GM19043 (cell line): Measurements from ENCODE around the gene ASB6.
"Not testable (repeated sequence)": the region's sequence is repeated elsewhere in the genome, so short reads cannot be mapped to it uniquely, and the experiment has no call there.

Source experiments
- ATAC-seq: cut with Tn5 transposase; IDR thresholded peaks from one replicate; pipeline ENCODE4 v1.9.1; 2021; ENCODE audit warnings: low read depth; ENCODE audit not compliant: unreplicated experiment

The ASB6 gene

GRCh38 chr9:129610213-129610472 lies 31.8 kb downstream of the ASB6 start:
- ATAC-seq = no peak

GRCh38 chr9:129609486-129610212 lies 32.3 kb downstream of the ASB6 start:
- no peak for ATAC-seq

- no peak for ATAC-seq
These were observed 33.1 kb downstream of the ASB6 start for GRCh38 chr9:129608561-129609481.

GRCh38 chr9:129607027-129607387 lies 34.9 kb downstream of the ASB6 start:
- no peak for ATAC-seq

GRCh38 chr9:129606161-129607026 lies 35.6 kb downstream of the ASB6 start:
- no peak for ATAC-seq

GRCh38 chr9:129604766-129605163 lies 37.2 kb downstream of the ASB6 start:
- ATAC-seq = no peak

- ATAC-seq = no peak
These were observed 37.7 kb downstream of the ASB6 start for GRCh38 chr9:129604056-129604765.

GRCh38 chr9:129602598-129603415 lies 39.1 kb downstream of the ASB6 start:
- ATAC-seq = no peak

- no peak for ATAC-seq
These were observed 40.8 kb downstream of the ASB6 start for GRCh38 chr9:129601082-129601674.

GRCh38 chr9:129598089-129598596 lies 43.8 kb downstream of the ASB6 start:
- ATAC-seq = no peak

GRCh38 chr9:129597355-129598088 lies 44.4 kb downstream of the ASB6 start:
- ATAC-seq = no peak

- no peak for ATAC-seq
These were observed 45.2 kb downstream of the ASB6 start for GRCh38 chr9:129596541-129597331.

GRCh38 chr9:129595903-129596540 lies 45.9 kb downstream of the ASB6 start:
- no peak for ATAC-seq

- ATAC-seq = no peak
These were observed 46.6 kb downstream of the ASB6 start for GRCh38 chr9:129595311-129595741.

GRCh38 chr9:129594632-129595031 lies 47.3 kb downstream of the ASB6 start:
- ATAC-seq = no peak

GRCh38 chr9:129592790-129593189 lies 49.2 kb downstream of the ASB6 start:
- not testable (repeated sequence) for ATAC-seq

- no peak for ATAC-seq
These were observed 50.0 kb downstream of the ASB6 start for GRCh38 chr9:129591916-129592315.
